Measurements from ENCODE around the gene PRKAG3.

GRCh38 chr2:218826791-218827190, 4.8 kb downstream of the PRKAG3 start:
- TF ChIP-seq CREB1 (IDR thresholded peaks at IDR 0.05; ENCODE audit: low read depth) (no peak), TCF12 (IDR thresholded peaks at IDR 0.05; ENCODE audit: low read depth) (no peak), FOXM1 (IDR thresholded peaks at IDR 0.05; ENCODE audit: borderline replicate concordance, low read depth) (no peak), MAX (IDR thresholded peaks at IDR 0.05) (no peak), CEBPB (IDR thresholded peaks at IDR 0.05) (no peak), RAD21 (IDR thresholded peaks at IDR 0.05; ENCODE audit: low read depth) (no peak), EGR1 (IDR thresholded peaks at IDR 0.05) (no peak), EP300 (IDR thresholded peaks at IDR 0.05; ENCODE audit: borderline replicate concordance) (no peak), YY1 (IDR thresholded peaks at IDR 0.05; ENCODE audit: low read depth) (no peak), TEAD4 (IDR thresholded peaks at IDR 0.05) (no peak)
